Forelimb muscle (tissue), 1 donor: Measurements from ENCODE around the gene RFT1. TPM values are rescaled to one million over a fixed set of nuclear protein-coding genes. Genes with fewer than 3 reads are reported as not detected.

ENCODE experiments used
- polyA plus RNA-seq: library from polyadenylated mRNA; unstranded; fragments of 120-200 nt; gene quantifications from one replicate; pipeline ENCODE4 v1.2.1, GENCODE V29; 2013; ENCODE audit not compliant: insufficient read length

Gene RFT1
- polyA plus RNA-seq, 1 donor: 9.4 TPM

Other genes with a start within 250 kb of the RFT1 start
- 7.0 TPM for gene STIMATE, start 232.9 kb downstream of the RFT1 start, polyA plus RNA-seq
- 7.8 TPM for gene SFMBT1, start 84.4 kb downstream of the RFT1 start, polyA plus RNA-seq
- 6.9 TPM for gene PRKCD, start 30.8 kb upstream of the RFT1 start, polyA plus RNA-seq
- gene TKT, start 125.6 kb upstream of the RFT1 start, polyA plus RNA-seq: 30.7 TPM
- gene DCP1A, start 217.1 kb upstream of the RFT1 start, polyA plus RNA-seq: 21.3 TPM